ENCODE measurements around the gene AGAP1. TPM values are rescaled to one million over a fixed set of nuclear protein-coding genes. Genes with fewer than 3 reads are reported as not detected.

Gene AGAP1
- polyA plus RNA-seq, 1 experiment: 12.4 TPM

- Histone ChIP-seq H3K27ac (ENCODE audit: low read depth, low read length) (no peak overlapping the region), H3K27me3 (ENCODE audit: control insufficient read depth, insufficient read depth, low read length) (no peaks in the 10 kb centered on the region), H3K4me3 (ENCODE audit: low read depth, low read length) (no peak overlapping the region; the same call in 1 of the 2 replicates), H3K9me3 (ENCODE audit: control insufficient read depth, insufficient read depth, low read length) (no peaks in the 10 kb centered on the region)
- CTCF ChIA-PET: interaction anchor here (0.6 to 9.6 kb wide), 4 partner anchors 17 to 153 kb away, joined by 3 to 375 read pairs (median 5); no protein-coding TSS in a partner anchor
- peak; percentile 13 for DNase-seq (ENCODE audit: low read depth, low spot score)
- POLR2A ChIA-PET: no interaction called here
- no peak for TF ChIP-seq CTCF (IDR thresholded peaks at IDR 0.05; ENCODE audit: low read depth, low read length)
Measured at GRCh38 chr2:235749121-235749770, 255.4 kb downstream of the AGAP1 start.

- Histone ChIP-seq H3K4me3 (ENCODE audit: low read depth, low read length) (no peak overlapping the region), H3K9me3 (ENCODE audit: control insufficient read depth, insufficient read depth, low read length) (no peaks in the 10 kb centered on the region), H3K27ac (ENCODE audit: low read depth, low read length) (no peak overlapping the region), H3K27me3 (ENCODE audit: control insufficient read depth, insufficient read depth, low read length) (no peaks in the 10 kb centered on the region)
- DNase-seq (ENCODE audit: low read depth, low spot score): no peak
- no peak for TF ChIP-seq CTCF (IDR thresholded peaks at IDR 0.05; ENCODE audit: low read depth, low read length)
- CTCF ChIA-PET: interaction anchor here (0.9 to 9.6 kb wide), 2 partner anchors 80 to 154 kb away, joined by 4 to 375 read pairs; no protein-coding TSS in a partner anchor
- POLR2A ChIA-PET: no interaction called here
Measured at GRCh38 chr2:235749771-235750160, 255.9 kb downstream of the AGAP1 start.

- Histone ChIP-seq H3K27me3 (ENCODE audit: control insufficient read depth, insufficient read depth, low read length) (no peaks in the 10 kb centered on the region), H3K4me3 (ENCODE audit: low read depth, low read length) (no peak overlapping the region), H3K9me3 (ENCODE audit: control insufficient read depth, insufficient read depth, low read length) (no peaks in the 10 kb centered on the region), H3K27ac (ENCODE audit: low read depth, low read length) (no peak overlapping the region)
- DNase-seq (ENCODE audit: low read depth, low spot score): no peak
- ChIA-PET CTCF (interaction anchor here (1.3 to 2.0 kb wide), 2 partner anchors 27 to 428 kb away, joined by 3 to 6 read pairs; no protein-coding TSS in a partner anchor), POLR2A (no interaction called here)
- TF ChIP-seq CTCF (IDR thresholded peaks at IDR 0.05; ENCODE audit: low read depth, low read length): no peak
Measured at GRCh38 chr2:235752846-235753245, 259.0 kb downstream of the AGAP1 start.

- no peak for DNase-seq (ENCODE audit: low read depth, low spot score)
- no peak overlapping the region for H3K27ac ChIP-seq (ENCODE audit: low read depth, low read length)
- no peaks in the 10 kb centered on the region for H3K27me3 ChIP-seq (ENCODE audit: control insufficient read depth, insufficient read depth, low read length)
- CTCF ChIA-PET: interaction anchor here (0.6 to 5.1 kb wide), 4 partner anchors 9 to 1833 kb away, joined by 3 to 26 read pairs (median 4); no protein-coding TSS in a partner anchor
- POLR2A ChIA-PET: no interaction called here
- H3K9me3 ChIP-seq (ENCODE audit: control insufficient read depth, insufficient read depth, low read length): no peaks in the 10 kb centered on the region
- H3K4me3 ChIP-seq (ENCODE audit: low read depth, low read length): no peak overlapping the region
- TF ChIP-seq CTCF (IDR thresholded peaks at IDR 0.05; ENCODE audit: low read depth, low read length): no peak
Measured at GRCh38 chr2:235754357-235755207, 260.7 kb downstream of the AGAP1 start.

- TF ChIP-seq CTCF (IDR thresholded peaks at IDR 0.05; ENCODE audit: low read depth, low read length): no peak
- CTCF ChIA-PET: interaction anchor here (1.4 to 5.1 kb wide), 2 partner anchors 10 to 163 kb away, joined by 3 to 26 read pairs; no protein-coding TSS in a partner anchor
Measured at GRCh38 chr2:235756491-235756890, 262.6 kb downstream of the AGAP1 start.

More at GRCh38 chr2:235756491-235756890, 262.6 kb downstream of the AGAP1 start:
- DNase-seq (ENCODE audit: low read depth, low spot score): no peak
- POLR2A ChIA-PET: no interaction called here
- no peak overlapping the region for H3K27ac ChIP-seq (ENCODE audit: low read depth, low read length)
- H3K27me3 ChIP-seq (ENCODE audit: control insufficient read depth, insufficient read depth, low read length): no peaks in the 10 kb centered on the region
- no peak overlapping the region for H3K4me3 ChIP-seq (ENCODE audit: low read depth, low read length)
- no peaks in the 10 kb centered on the region for H3K9me3 ChIP-seq (ENCODE audit: control insufficient read depth, insufficient read depth, low read length)

All from AG04450 (cell line).